ENCODE measurements around the gene BCR.

Gene BCR

GRCh38 chr22:23301591-23301990 lies 121.3 kb downstream of the BCR start:
- no peaks in the 10 kb centered on the region for H3F3A ChIP-seq (ENCODE audit: insufficient read depth)
- H2AFZ ChIP-seq (ENCODE audit: low read depth, low read length, severe bottlenecking) = no peak overlapping the region
- H3K9ac ChIP-seq (ENCODE audit: low read length) = no peak overlapping the region
- H3K9me3 ChIP-seq (ENCODE audit: insufficient read depth, low read length) = no peaks in the 10 kb centered on the region
- H3K36me3 ChIP-seq (ENCODE audit: low read length) = no peaks in the 10 kb centered on the region
- H3K79me2 ChIP-seq (ENCODE audit: insufficient read depth, low read length) = no peaks in the 10 kb centered on the region
- no peak overlapping the region for H3K4me3 ChIP-seq (ENCODE audit: insufficient read depth, low read length, poor library complexity, severe bottlenecking)
- H3K4me2 ChIP-seq (ENCODE audit: low read depth, low read length, poor library complexity, severe bottlenecking) = no peak overlapping the region
- H3K27ac ChIP-seq (ENCODE audit: low read depth, low read length) = no peak overlapping the region
- H3K9me2 ChIP-seq (replicated peaks; ENCODE audit: insufficient read depth, low read length) = no peaks in the 10 kb centered on the region
- no peak for TF ChIP-seq EZH2phosphoT487 (conservative IDR thresholded peaks at IDR 0.05; ENCODE audit: low read length)
- TF ChIP-seq, protein P1, sequence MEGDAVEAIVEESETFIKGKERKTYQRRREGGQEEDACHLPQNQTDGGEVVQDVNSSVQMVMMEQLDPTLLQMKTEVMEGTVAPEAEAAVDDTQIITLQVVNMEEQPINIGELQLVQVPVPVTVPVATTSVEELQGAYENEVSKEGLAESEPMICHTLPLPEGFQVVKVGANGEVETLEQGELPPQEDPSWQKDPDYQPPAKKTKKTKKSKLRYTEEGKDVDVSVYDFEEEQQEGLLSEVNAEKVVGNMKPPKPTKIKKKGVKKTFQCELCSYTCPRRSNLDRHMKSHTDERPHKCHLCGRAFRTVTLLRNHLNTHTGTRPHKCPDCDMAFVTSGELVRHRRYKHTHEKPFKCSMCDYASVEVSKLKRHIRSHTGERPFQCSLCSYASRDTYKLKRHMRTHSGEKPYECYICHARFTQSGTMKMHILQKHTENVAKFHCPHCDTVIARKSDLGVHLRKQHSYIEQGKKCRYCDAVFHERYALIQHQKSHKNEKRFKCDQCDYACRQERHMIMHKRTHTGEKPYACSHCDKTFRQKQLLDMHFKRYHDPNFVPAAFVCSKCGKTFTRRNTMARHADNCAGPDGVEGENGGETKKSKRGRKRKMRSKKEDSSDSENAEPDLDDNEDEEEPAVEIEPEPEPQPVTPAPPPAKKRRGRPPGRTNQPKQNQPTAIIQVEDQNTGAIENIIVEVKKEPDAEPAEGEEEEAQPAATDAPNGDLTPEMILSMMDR (IDR thresholded peaks at IDR 0.05; ENCODE audit: insufficient read depth, low read length, poor library complexity, severe bottlenecking) = no peak
- no peaks in the 10 kb centered on the region for H4K20me1 ChIP-seq (ENCODE audit: low read depth, low read length)
- H3K27me3 ChIP-seq (ENCODE audit: low read length) = no peaks in the 10 kb centered on the region

GRCh38 chr22:23302171-23303002 lies 122.1 kb downstream of the BCR start:
- Histone ChIP-seq H3K79me2 (ENCODE audit: insufficient read depth, low read length) (no peaks in the 10 kb centered on the region), H3K9me3 (ENCODE audit: insufficient read depth, low read length) (no peaks in the 10 kb centered on the region), H4K20me1 (ENCODE audit: low read depth, low read length) (no peaks in the 10 kb centered on the region), H3K9me2 (replicated peaks; ENCODE audit: insufficient read depth, low read length) (no peaks in the 10 kb centered on the region), H3F3A (ENCODE audit: insufficient read depth) (no peaks in the 10 kb centered on the region), H3K4me3 (ENCODE audit: insufficient read depth, low read length, poor library complexity, severe bottlenecking) (no peak overlapping the region), H2AFZ (ENCODE audit: low read depth, low read length, severe bottlenecking) (no peak overlapping the region), H3K27ac (ENCODE audit: low read depth, low read length) (no peak overlapping the region), H3K4me2 (ENCODE audit: low read depth, low read length, poor library complexity, severe bottlenecking) (no peak overlapping the region), H3K27me3 (ENCODE audit: low read length) (no peaks in the 10 kb centered on the region), H3K36me3 (ENCODE audit: low read length) (no peaks in the 10 kb centered on the region), H3K9ac (ENCODE audit: low read length) (no peak overlapping the region)
- TF ChIP-seq, protein P1 (IDR thresholded peaks at IDR 0.05; ENCODE audit: insufficient read depth, low read length, poor library complexity, severe bottlenecking) = no peak
- TF ChIP-seq EZH2phosphoT487 (conservative IDR thresholded peaks at IDR 0.05; ENCODE audit: low read length) = no peak

DNA sequence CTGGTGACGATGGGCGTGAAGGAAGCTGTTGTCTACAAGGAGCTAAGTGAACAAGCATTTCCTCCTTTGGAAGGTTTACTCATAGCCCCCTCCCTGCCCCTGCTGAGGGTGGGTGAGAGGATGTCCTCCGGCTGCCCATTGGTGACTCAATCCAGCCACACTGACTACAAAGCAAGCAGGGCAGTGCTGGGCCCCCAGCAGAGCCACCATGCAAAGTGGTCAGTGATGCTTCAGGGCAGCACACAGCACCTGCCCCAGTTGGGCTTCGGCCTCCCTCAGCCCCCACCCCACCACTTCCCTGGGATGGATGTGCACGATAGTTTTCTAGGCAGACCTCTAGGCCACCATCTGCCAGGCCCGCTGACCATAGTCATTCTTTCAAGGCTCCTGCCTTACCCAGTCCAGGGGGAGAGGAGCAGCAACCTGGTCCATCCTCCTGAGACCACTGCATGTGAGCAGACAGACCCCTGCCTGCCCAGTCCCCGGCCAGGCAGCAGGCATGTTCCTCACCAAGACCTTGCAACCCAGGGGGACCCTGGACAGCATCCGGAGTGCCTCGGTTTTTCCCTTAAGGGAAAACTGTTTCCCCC lies 125.1 kb downstream of the BCR start:
- no peak overlapping the region for H3K27ac ChIP-seq (ENCODE audit: low read depth, low read length)
- H3K79me2 ChIP-seq (ENCODE audit: insufficient read depth, low read length) = no peaks in the 10 kb centered on the region
- TF ChIP-seq, protein P1 (IDR thresholded peaks at IDR 0.05; ENCODE audit: insufficient read depth, low read length, poor library complexity, severe bottlenecking) = no peak
- TF ChIP-seq EZH2phosphoT487 (conservative IDR thresholded peaks at IDR 0.05; ENCODE audit: low read length) = no peak
- no peaks in the 10 kb centered on the region for H3K27me3 ChIP-seq (ENCODE audit: low read length)
- no peaks in the 10 kb centered on the region for H3K9me3 ChIP-seq (ENCODE audit: insufficient read depth, low read length)
- no peaks in the 10 kb centered on the region for H3F3A ChIP-seq (ENCODE audit: insufficient read depth)
- no peak overlapping the region for H3K4me3 ChIP-seq (ENCODE audit: insufficient read depth, low read length, poor library complexity, severe bottlenecking)
- no peak overlapping the region for H2AFZ ChIP-seq (ENCODE audit: low read depth, low read length, severe bottlenecking)
- H4K20me1 ChIP-seq (ENCODE audit: low read depth, low read length) = no peaks in the 10 kb centered on the region
- no peak overlapping the region for H3K4me2 ChIP-seq (ENCODE audit: low read depth, low read length, poor library complexity, severe bottlenecking)
- no peaks in the 10 kb centered on the region for H3K9me2 ChIP-seq (replicated peaks; ENCODE audit: insufficient read depth, low read length)
- no peak overlapping the region for H3K9ac ChIP-seq (ENCODE audit: low read length)
- H3K36me3 ChIP-seq (ENCODE audit: low read length) = no peaks in the 10 kb centered on the region
